T-helper 17 cell (primary cell): Measurements from ENCODE around the gene JADE1. TPM values are rescaled to one million over a fixed set of nuclear protein-coding genes. Genes with fewer than 3 reads are reported as not detected.
A peak's percentile ranks its signal among the peaks of the same experiment; 100 is the strongest.

Experiments used
- ATAC-seq: fragments of 150-1000 bp; cut with Tn5 transposase; 2 replicates; pipeline ENCODE4 v1.10.0; 2021; ENCODE audit warnings: mild to moderate bottlenecking, moderate library complexity
- DNase-seq, 3 donors: peaks; one replicate each; pipeline versions ENCODE4 v3.0.0 to v3.0.0-alpha.2; 2020 to 2021
- H3K9me3 ChIP-seq: one replicate; pipeline ENCODE4 v1.7.0; 2013; ENCODE audit warnings: low read length, mild to moderate bottlenecking; ENCODE audit not compliant: control insufficient read depth, poor library complexity, severe bottlenecking
- H3K27ac Mint-ChIP-seq: one replicate; pipeline ENCODE4 v1.8.0; 2022; ENCODE audit warnings: mild to moderate bottlenecking, moderate library complexity, mixed read lengths
- H3K27me3 Mint-ChIP-seq: one replicate; pipeline ENCODE4 v1.8.0; 2022; ENCODE audit warnings: mixed read lengths
- H3K36me3 Mint-ChIP-seq: one replicate; pipeline ENCODE4 v1.8.0; 2022; ENCODE audit warnings: low read depth, mixed read lengths
- H3K4me1 Mint-ChIP-seq: one replicate; pipeline ENCODE4 v1.8.0; 2022; ENCODE audit warnings: mild to moderate bottlenecking, mixed read lengths
- H3K4me3 Mint-ChIP-seq: one replicate; pipeline ENCODE4 v1.8.0; 2022; ENCODE audit warnings: mild to moderate bottlenecking, moderate library complexity, mixed read lengths
- total RNA-seq, 4 donors: library from RNA in 2 of 4; stranded (reverse) in 2 of 4; gene quantifications; one replicate each; pipeline ENCODE4 v1.2.3 and lab custom pipeline; 2022 to 2026

Gene JADE1
- total RNA-seq, 2 donors from 2014 or later, result 38.0 to 53.1 TPM

DNA sequence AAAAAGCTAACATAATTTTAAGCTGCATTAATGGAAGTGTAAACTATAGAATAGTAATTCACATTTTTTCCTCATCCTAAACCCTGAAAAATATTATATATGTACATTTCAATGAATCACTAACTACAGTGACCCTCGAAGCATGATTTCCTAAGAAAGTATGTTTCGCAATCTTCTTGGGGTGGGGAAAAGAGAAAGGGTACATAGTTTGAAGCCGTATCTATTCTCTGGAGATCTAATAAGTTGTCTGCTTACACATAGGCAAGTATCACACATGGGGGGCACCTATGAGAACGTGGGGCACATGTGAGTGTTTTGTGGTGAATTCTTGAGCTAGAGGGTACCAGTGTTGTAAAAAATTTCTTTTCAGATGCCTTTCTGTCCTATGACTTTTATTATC lies 71.2 kb downstream of the JADE1 start:
- Mint-ChIP-seq H3K4me1 (no peaks in the 10 kb centered on the region), H3K27me3 (no peaks in the 10 kb centered on the region), H3K4me3 (no peak overlapping the region), H3K36me3 (no peaks in the 10 kb centered on the region), H3K27ac (no peak overlapping the region)
- no peak for ATAC-seq
- no peak for DNase-seq
- H3K9me3 ChIP-seq, result no peaks in the 10 kb centered on the region

DNA sequence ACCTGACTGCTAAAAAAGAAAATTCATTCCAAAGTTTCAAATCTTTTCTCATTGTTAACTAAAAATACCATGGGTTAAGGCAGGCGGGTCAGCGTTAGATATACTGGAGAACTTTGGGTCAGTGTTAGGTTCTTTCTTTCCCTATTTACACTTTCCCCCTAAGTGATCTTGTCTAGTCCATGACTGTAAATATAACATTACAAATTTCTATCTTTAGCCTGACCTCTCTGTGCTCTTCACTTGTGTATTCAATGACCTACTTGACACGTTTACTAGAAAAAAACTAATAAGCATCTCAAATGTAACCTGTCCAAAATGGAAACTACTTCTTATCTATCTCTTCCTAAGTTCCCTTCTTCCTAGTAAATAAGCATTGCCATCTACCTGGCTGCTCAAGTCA lies 95.3 kb downstream of the JADE1 start:
- Mint-ChIP-seq H3K4me3 (no peak overlapping the region), H3K36me3 (peaks cover 2% of the 10 kb centered on the region), H3K4me1 (peaks cover 3% of the 10 kb centered on the region), H3K27ac (no peak overlapping the region), H3K27me3 (no peaks in the 10 kb centered on the region)
- ATAC-seq (no peak), DNase-seq (no peak)
- no peaks in the 10 kb centered on the region for H3K9me3 ChIP-seq

DNA sequence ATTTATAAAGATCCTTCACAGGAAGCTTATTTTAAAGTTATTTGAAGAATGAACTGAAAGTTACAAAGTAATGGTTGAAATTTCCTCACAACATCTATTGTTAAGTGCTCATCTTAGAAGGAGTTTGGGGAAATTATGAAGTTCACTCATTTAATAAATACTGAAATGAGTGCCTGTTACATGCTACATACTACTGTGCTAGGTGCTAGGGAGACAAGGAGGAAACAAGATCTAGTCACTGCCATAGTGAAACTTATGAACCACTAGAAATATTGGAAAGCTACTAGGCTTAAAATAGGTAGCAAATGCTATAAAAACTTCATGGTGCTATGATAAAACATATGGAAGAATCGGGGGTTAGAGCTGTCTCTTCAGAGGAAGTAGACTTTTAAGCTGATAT lies 97.1 kb downstream of the JADE1 start:
- H3K27ac Mint-ChIP-seq, result no peak overlapping the region
- H3K4me3 Mint-ChIP-seq, result no peak overlapping the region
- no peak for DNase-seq
- ATAC-seq, result no peak
- H3K36me3 Mint-ChIP-seq, result peaks cover 2% of the 10 kb centered on the region
- no peaks in the 10 kb centered on the region for H3K27me3 Mint-ChIP-seq
- peaks cover 3% of the 10 kb centered on the region for H3K4me1 Mint-ChIP-seq
- H3K9me3 ChIP-seq, result no peaks in the 10 kb centered on the region

DNA sequence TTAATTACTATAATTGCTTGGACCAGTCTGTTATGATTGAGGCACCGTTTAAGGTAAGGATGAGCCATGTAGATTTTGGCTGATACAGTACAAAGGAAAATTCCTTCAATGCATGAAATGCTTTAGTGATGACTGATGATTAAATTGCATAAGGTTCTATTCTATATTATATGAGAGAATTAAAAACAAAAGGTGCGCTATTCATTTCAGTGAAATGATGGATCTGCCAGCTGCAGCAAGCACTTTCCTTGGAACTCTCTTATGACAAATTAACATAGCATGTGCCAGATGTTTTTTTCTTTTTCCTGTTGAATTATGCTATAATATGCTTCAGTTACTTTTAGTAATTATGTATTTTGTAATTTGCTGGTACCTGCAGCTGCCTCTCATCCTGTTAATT lies 98.5 kb downstream of the JADE1 start:
- DNase-seq, result no peak
- no peak overlapping the region for H3K27ac Mint-ChIP-seq
- H3K4me1 Mint-ChIP-seq, result peaks cover 3% of the 10 kb centered on the region
- H3K36me3 Mint-ChIP-seq, result peaks cover under 1% of the 10 kb centered on the region
- H3K4me3 Mint-ChIP-seq, result no peak overlapping the region
- no peaks in the 10 kb centered on the region for H3K9me3 ChIP-seq
- H3K27me3 Mint-ChIP-seq, result no peaks in the 10 kb centered on the region
- ATAC-seq, result no peak

DNA sequence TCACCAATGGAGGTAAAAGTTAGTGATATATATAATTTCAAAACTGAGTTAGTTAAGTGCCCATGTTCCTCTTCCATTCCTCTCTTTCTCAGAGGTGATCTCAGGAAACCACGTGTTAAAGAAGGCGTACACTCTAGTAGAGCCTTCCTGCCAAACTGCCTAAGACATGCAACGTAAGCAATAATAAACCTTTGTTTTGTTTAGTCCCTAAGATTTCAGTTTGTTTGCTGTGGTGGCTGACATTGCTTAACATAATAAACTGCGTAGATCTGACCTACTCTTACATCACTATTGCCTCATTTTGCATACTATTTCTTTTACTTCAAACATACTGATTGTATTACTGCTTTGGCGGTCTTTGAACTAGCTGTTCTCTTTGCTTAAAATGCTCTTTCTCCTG lies 99.2 kb downstream of the JADE1 start:
- Mint-ChIP-seq H3K27ac (no peak overlapping the region), H3K4me3 (no peak overlapping the region), H3K27me3 (no peaks in the 10 kb centered on the region), H3K4me1 (peaks cover 3% of the 10 kb centered on the region), H3K36me3 (peaks cover 4% of the 10 kb centered on the region)
- no peaks in the 10 kb centered on the region for H3K9me3 ChIP-seq
- ATAC-seq (no peak), DNase-seq (no peak)

DNA sequence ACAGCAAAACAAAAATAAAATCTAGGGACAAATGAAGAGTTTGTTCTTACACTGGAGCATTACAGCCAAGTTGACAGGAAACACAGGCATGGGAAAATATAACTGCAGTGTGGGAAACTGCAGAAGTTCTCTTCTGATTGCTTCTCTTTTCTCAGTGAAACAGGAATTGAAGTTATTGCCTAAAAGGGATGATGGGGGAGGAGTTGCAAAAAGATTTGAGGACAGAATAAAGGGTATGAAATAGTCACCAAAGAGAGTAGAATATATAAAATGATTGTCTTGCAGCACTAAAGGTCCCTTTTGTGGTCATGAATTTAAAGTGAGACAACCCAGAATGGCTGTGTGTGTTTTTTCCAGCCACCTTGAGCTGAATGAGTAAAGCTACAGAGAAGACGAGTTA lies 103.7 kb downstream of the JADE1 start:
- Mint-ChIP-seq H3K27me3 (no peaks in the 10 kb centered on the region), H3K36me3 (peaks cover 4% of the 10 kb centered on the region), H3K4me3 (no peak overlapping the region), H3K4me1 (peaks cover 11% of the 10 kb centered on the region), H3K27ac (no peak overlapping the region)
- DNase-seq (no peak), ATAC-seq (no peak)
- H3K9me3 ChIP-seq, result no peaks in the 10 kb centered on the region

DNA sequence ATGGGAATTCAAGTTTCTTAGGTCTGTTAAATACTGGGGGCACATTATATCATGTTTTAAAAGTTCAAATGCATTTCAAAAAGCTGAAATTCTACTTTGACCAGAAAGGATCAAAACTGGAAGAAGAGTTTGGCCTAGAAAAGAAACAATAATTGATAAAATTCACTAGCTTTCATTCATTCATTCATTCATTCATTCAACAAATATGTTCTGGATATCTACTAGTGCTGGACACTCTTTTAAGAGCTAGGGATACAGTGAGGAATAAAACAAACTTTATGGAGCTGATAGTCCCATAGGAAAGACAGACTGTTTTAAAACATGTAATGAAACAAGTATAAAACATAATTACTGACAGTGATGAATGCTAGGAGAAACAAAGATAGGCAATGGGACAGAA lies 106.0 kb downstream of the JADE1 start:
- DNase-seq (no peak), ATAC-seq (no peak)
- H3K4me3 Mint-ChIP-seq, result no peak overlapping the region
- peaks cover 19% of the 10 kb centered on the region for H3K4me1 Mint-ChIP-seq
- no peaks in the 10 kb centered on the region for H3K27me3 Mint-ChIP-seq
- peaks cover 4% of the 10 kb centered on the region for H3K36me3 Mint-ChIP-seq
- H3K9me3 ChIP-seq, result no peaks in the 10 kb centered on the region
- H3K27ac Mint-ChIP-seq, result no peak overlapping the region

DNA sequence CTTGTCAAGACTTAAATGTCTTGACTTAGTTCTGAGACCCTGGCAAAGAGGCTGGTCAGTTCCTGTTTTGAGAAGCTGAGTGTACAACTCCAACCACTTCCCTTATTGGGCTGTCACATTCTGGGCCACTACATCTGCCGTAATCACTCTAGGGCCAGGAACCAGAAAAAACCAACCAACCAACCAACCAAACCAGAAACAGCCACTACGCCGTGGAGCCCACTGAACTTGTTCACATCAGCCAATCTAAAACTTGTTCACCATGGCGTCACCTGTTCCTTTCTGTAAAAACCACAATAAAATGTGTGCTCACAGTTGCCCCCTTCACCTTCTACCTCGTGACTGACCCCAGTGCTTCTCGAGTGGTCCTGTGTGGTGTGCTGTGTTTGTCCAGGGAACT lies 107.3 kb downstream of the JADE1 start:
- peaks cover 19% of the 10 kb centered on the region for H3K4me1 Mint-ChIP-seq
- H3K4me3 Mint-ChIP-seq, result no peak overlapping the region
- no peaks in the 10 kb centered on the region for H3K9me3 ChIP-seq
- ATAC-seq (peak; percentile 77), DNase-seq (no peak)
- H3K27me3 Mint-ChIP-seq, result no peaks in the 10 kb centered on the region
- H3K36me3 Mint-ChIP-seq, result peaks cover 4% of the 10 kb centered on the region
- no peak overlapping the region for H3K27ac Mint-ChIP-seq

DNA sequence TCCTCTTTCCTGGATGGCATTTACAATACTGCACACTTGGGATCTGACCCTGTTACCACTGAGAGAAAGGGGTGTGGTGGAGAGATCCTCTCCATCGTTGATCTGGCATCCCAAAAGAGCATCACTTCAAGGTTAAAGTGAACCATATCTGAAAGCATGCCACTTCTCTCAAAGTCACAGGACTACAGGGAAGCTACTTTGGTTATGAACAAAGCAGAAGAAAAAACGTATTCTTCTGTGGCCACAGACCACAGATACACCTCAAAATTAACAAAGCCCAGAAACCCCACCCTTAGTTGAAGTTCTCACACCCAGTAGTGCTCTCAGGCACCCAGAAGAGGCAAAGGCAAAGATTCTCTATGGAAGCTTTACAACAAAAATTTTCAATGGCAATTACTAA lies 108.3 kb downstream of the JADE1 start:
- H3K4me1 Mint-ChIP-seq, result peaks cover 19% of the 10 kb centered on the region
- no peak overlapping the region for H3K27ac Mint-ChIP-seq
- peaks cover 4% of the 10 kb centered on the region for H3K36me3 Mint-ChIP-seq
- H3K4me3 Mint-ChIP-seq, result no peak overlapping the region
- H3K9me3 ChIP-seq, result no peaks in the 10 kb centered on the region
- DNase-seq, result no peak
- peak; percentile 72 for ATAC-seq
- H3K27me3 Mint-ChIP-seq, result no peaks in the 10 kb centered on the region

DNA sequence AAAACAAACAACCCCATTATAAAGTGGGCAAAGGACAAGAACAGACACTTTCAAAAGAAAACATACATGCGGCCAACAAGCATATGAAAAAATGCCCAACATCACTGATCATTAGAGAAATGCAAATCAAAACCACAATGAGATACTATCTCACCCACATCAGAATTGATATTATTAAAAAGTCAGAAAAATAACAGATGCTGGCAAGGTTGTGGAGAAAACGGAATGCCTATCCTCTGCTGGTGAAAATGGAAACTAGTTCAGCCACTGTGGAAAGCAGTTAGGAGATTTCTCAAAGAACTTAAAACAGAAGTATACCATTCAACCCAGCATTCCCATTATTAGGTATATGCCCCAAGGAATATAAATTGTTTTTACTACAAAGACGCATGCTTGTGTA lies 112.5 kb downstream of the JADE1 start:
- no peak for ATAC-seq
- H3K4me1 Mint-ChIP-seq, result peaks cover 18% of the 10 kb centered on the region
- no peaks in the 10 kb centered on the region for H3K36me3 Mint-ChIP-seq
- no peak for DNase-seq
- H3K27ac Mint-ChIP-seq, result no peak overlapping the region
- H3K27me3 Mint-ChIP-seq, result no peaks in the 10 kb centered on the region
- no peak overlapping the region for H3K4me3 Mint-ChIP-seq
- H3K9me3 ChIP-seq, result no peaks in the 10 kb centered on the region
